ENCODE results near the gene AASS. TPM values are rescaled to one million over a fixed set of nuclear protein-coding genes. Genes with fewer than 3 reads are reported as not detected.

AASS gene
- total and polyA plus RNA-seq, 2 experiments from 2014 or later: 368 to 789 TPM

DNA sequence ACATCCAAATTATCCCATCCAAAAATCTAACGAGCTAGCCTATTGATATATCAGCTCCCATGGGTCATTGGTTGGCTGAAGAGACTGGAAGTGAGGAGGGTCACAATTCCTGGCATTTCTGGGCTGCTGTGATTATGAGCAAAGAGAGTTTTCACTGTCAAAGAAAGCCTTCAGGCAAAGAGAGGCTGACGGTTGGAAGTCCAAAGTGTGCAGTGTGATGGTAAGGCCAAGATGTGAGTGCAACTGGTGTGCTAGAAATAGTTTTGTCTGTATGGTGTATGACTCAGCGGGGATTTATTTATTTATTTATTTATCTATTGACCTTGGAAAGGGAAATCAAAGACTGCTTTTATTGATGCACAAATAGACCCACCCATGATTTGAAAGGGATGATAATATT is 75.0 kb downstream of the AASS start:
- peaks cover 12% of the 10 kb centered on the region for H3K27me3 Mint-ChIP-seq (ENCODE audit: insufficient read depth, low read depth, poor library complexity)

More for the DNA sequence above, 75.0 kb downstream of the AASS start:
- no peaks in the 10 kb centered on the region for H3K27me3 ChIP-seq (ENCODE audit: insufficient read depth)
- H2AFZ ChIP-seq: no peak overlapping the region
- Mint-ChIP-seq H3K9me3 (no peaks in the 10 kb centered on the region), H3K4me3 (no peak overlapping the region), H3K4me1 (peaks cover 9% of the 10 kb centered on the region; the same call in 2 of the 3 replicates), H3K27ac (no peak overlapping the region), H3K36me3 (ENCODE audit: low read depth) (peaks cover 6% of the 10 kb centered on the region; the same call in 1 of the 3 replicates)
- no peaks in the 10 kb centered on the region; the same call in 1 of the 2 replicates for H3F3A ChIP-seq (replicated peaks; ENCODE audit: low read depth)
- no peak overlapping the region for H3K4me3 ChIP-seq
- H3K79me2 ChIP-seq (replicated peaks; ENCODE audit: insufficient read depth): no peaks in the 10 kb centered on the region
- no peaks in the 10 kb centered on the region for H3K4me1 ChIP-seq (ENCODE audit: insufficient read depth)
- DNase-seq (ENCODE audit: low spot score) (no peak), ATAC-seq (no peak)
- peaks cover under 1% of the 10 kb centered on the region; the same call in 1 of the 2 replicates for H3K36me3 ChIP-seq (ENCODE audit: insufficient read depth)
- H3K4me2 ChIP-seq: no peak overlapping the region
- no peaks in the 10 kb centered on the region for H3K9me2 ChIP-seq (ENCODE audit: insufficient read depth)
- no peaks in the 10 kb centered on the region for H4K20me1 ChIP-seq (replicated peaks; ENCODE audit: insufficient read depth)
- TF ChIP-seq, protein P1, sequence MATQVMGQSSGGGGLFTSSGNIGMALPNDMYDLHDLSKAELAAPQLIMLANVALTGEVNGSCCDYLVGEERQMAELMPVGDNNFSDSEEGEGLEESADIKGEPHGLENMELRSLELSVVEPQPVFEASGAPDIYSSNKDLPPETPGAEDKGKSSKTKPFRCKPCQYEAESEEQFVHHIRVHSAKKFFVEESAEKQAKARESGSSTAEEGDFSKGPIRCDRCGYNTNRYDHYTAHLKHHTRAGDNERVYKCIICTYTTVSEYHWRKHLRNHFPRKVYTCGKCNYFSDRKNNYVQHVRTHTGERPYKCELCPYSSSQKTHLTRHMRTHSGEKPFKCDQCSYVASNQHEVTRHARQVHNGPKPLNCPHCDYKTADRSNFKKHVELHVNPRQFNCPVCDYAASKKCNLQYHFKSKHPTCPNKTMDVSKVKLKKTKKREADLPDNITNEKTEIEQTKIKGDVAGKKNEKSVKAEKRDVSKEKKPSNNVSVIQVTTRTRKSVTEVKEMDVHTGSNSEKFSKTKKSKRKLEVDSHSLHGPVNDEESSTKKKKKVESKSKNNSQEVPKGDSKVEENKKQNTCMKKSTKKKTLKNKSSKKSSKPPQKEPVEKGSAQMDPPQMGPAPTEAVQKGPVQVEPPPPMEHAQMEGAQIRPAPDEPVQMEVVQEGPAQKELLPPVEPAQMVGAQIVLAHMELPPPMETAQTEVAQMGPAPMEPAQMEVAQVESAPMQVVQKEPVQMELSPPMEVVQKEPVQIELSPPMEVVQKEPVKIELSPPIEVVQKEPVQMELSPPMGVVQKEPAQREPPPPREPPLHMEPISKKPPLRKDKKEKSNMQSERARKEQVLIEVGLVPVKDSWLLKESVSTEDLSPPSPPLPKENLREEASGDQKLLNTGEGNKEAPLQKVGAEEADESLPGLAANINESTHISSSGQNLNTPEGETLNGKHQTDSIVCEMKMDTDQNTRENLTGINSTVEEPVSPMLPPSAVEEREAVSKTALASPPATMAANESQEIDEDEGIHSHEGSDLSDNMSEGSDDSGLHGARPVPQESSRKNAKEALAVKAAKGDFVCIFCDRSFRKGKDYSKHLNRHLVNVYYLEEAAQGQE (IDR thresholded peaks at IDR 0.05; ENCODE audit: unreplicated experiment): no peak
- TF ChIP-seq CREB1 (CRISPR knock-in tag; IDR thresholded peaks at IDR 0.05; ENCODE audit: low read depth) (no peak), ZNF331 (CRISPR knock-in tag; IDR thresholded peaks at IDR 0.05; ENCODE audit: low read depth) (no peak), JUNB (IDR thresholded peaks at IDR 0.05; ENCODE audit: unreplicated experiment) (no peak), STAT1 (IDR thresholded peaks at IDR 0.05; ENCODE audit: unreplicated experiment) (no peak), NANOG (IDR thresholded peaks at IDR 0.05; ENCODE audit: borderline replicate concordance) (no peak), EZH2phosphoT487 (IDR thresholded peaks at IDR 0.05; ENCODE audit: unreplicated experiment) (no peak), EZH2 (IDR thresholded peaks at IDR 0.05; ENCODE audit: low read depth, unreplicated experiment) (no peak), POLR2AphosphoS5 (IDR thresholded peaks at IDR 0.05; ENCODE audit: low read depth) (no peak), ZNF114 (CRISPR knock-in tag; IDR thresholded peaks at IDR 0.05) (no peak)
- TF ChIP-seq, protein P2, sequence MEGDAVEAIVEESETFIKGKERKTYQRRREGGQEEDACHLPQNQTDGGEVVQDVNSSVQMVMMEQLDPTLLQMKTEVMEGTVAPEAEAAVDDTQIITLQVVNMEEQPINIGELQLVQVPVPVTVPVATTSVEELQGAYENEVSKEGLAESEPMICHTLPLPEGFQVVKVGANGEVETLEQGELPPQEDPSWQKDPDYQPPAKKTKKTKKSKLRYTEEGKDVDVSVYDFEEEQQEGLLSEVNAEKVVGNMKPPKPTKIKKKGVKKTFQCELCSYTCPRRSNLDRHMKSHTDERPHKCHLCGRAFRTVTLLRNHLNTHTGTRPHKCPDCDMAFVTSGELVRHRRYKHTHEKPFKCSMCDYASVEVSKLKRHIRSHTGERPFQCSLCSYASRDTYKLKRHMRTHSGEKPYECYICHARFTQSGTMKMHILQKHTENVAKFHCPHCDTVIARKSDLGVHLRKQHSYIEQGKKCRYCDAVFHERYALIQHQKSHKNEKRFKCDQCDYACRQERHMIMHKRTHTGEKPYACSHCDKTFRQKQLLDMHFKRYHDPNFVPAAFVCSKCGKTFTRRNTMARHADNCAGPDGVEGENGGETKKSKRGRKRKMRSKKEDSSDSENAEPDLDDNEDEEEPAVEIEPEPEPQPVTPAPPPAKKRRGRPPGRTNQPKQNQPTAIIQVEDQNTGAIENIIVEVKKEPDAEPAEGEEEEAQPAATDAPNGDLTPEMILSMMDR (conservative IDR thresholded peaks at IDR 0.05; ENCODE audit: low read depth in 2 of 2): no peak
- TF ChIP-seq, protein P3, sequence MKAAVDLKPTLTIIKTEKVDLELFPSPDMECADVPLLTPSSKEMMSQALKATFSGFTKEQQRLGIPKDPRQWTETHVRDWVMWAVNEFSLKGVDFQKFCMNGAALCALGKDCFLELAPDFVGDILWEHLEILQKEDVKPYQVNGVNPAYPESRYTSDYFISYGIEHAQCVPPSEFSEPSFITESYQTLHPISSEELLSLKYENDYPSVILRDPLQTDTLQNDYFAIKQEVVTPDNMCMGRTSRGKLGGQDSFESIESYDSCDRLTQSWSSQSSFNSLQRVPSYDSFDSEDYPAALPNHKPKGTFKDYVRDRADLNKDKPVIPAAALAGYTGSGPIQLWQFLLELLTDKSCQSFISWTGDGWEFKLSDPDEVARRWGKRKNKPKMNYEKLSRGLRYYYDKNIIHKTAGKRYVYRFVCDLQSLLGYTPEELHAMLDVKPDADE (IDR thresholded peaks at IDR 0.05): no peak
- H3K27ac ChIP-seq (ENCODE audit: low read depth): no peak overlapping the region

All from GM23338 (cell line).